Neuronal stem cell (in vitro differentiated cells): ENCODE data around the gene TMEM201.
"Not testable (repeated sequence)": the region's sequence is repeated elsewhere in the genome, so short reads cannot be mapped to it uniquely, and the experiment has no call there.

Experiments
- DNase-seq: peaks from one replicate; pipeline ENCODE4 v3.0.0-alpha.2; 2013; ENCODE audit warnings: low spot score
- H2AFZ ChIP-seq: one replicate; pipeline ENCODE4 v1.6.1; 2013; ENCODE audit warnings: mild to moderate bottlenecking, low read length, inconsistent platforms
- H2AK5ac ChIP-seq: 2 replicates; pipeline ENCODE4 v1.6.1; 2013; ENCODE audit warnings: low read depth, mild to moderate bottlenecking, inconsistent platforms, low read length, moderate library complexity, mixed read lengths
- H2BK120ac ChIP-seq: 2 replicates; pipeline ENCODE4 v1.6.1; 2013; ENCODE audit warnings: low read depth, mild to moderate bottlenecking, inconsistent platforms, low read length, moderate library complexity, mixed read lengths
- H2BK12ac ChIP-seq: one replicate; pipeline ENCODE4 v1.6.1; 2013; ENCODE audit warnings: low read length, inconsistent platforms
- H2BK15ac ChIP-seq: 2 replicates; pipeline ENCODE4 v1.6.1; 2013; ENCODE audit warnings: mild to moderate bottlenecking, low read length, inconsistent platforms, mixed read lengths
- H2BK5ac ChIP-seq: one replicate; pipeline ENCODE4 v1.6.1; 2013; ENCODE audit warnings: inconsistent platforms, mild to moderate bottlenecking, low read length, moderate library complexity
- H3K14ac ChIP-seq: one replicate; pipeline ENCODE4 v1.6.1; 2013; ENCODE audit warnings: low read length, inconsistent platforms
- H3K18ac ChIP-seq: 2 replicates; pipeline ENCODE4 v1.6.1; 2013; ENCODE audit warnings: low read length, inconsistent platforms
- H3K23ac ChIP-seq: 2 replicates; pipeline ENCODE4 v1.6.1; 2013; ENCODE audit warnings: low read depth, mild to moderate bottlenecking, mixed read lengths, low read length, inconsistent platforms; ENCODE audit not compliant: poor library complexity
- H3K27ac ChIP-seq: replicated peaks from 3 replicates; pipeline ENCODE4 v1.5.1; 2013; ENCODE audit warnings: low read length, inconsistent platforms
- H3K27me3 ChIP-seq, 3 experiments: 2 replicates each; pipeline ENCODE4 v1.6.1; 2013; ENCODE audit warnings: low read length in 3 of 3, mild to moderate bottlenecking in 2 of 3, inconsistent platforms in 1 of 3, low read depth in 1 of 3, mixed read lengths in 1 of 3, moderate library complexity in 1 of 3; ENCODE audit not compliant: control insufficient read depth in 3 of 3, insufficient read depth in 3 of 3
- H3K36me3 ChIP-seq, 2 donors: replicated peaks in 1 of 2; 2 replicates each; pipeline ENCODE4 v1.6.1; 2013; ENCODE audit warnings: low read length in 2 of 2; ENCODE audit not compliant: control insufficient read depth in 2 of 2, insufficient read depth in 2 of 2
- H3K4ac ChIP-seq: 2 replicates; pipeline ENCODE4 v1.6.1; 2013; ENCODE audit warnings: inconsistent platforms, mild to moderate bottlenecking, low read length, moderate library complexity
- H3K4me1 ChIP-seq, 2 donors: 1 replicate in 1 of 2; 2 replicates in 1 of 2; pipeline ENCODE4 v1.6.1; 2013; ENCODE audit warnings: low read length in 2 of 2, low read depth in 1 of 2; ENCODE audit not compliant: control insufficient read depth in 2 of 2, insufficient read depth in 1 of 2
- H3K4me2 ChIP-seq: one replicate; pipeline ENCODE4 v1.6.1; 2013; ENCODE audit warnings: mild to moderate bottlenecking, low read length, inconsistent platforms; ENCODE audit not compliant: insufficient read depth, poor library complexity, severe bottlenecking
- H3K4me3 ChIP-seq, 2 donors: 2 replicates each; pipeline ENCODE4 v1.5.1; 2013; ENCODE audit warnings: low read length in 2 of 2, mild to moderate bottlenecking in 2 of 2, inconsistent platforms in 1 of 2, moderate library complexity in 1 of 2
- H3K79me1 ChIP-seq: one replicate; pipeline ENCODE4 v1.6.1; 2013; ENCODE audit warnings: low read depth, mild to moderate bottlenecking, inconsistent platforms, low read length, moderate library complexity
- H3K9ac ChIP-seq: one replicate; pipeline ENCODE4 v1.6.1; 2013; ENCODE audit warnings: mild to moderate bottlenecking, low read depth, low read length, inconsistent platforms; ENCODE audit not compliant: poor library complexity
- H3K9me3 ChIP-seq, 2 donors: replicated peaks in 1 of 2; 2 replicates each; pipeline versions ENCODE3 to v1.6.1; 2013; ENCODE audit warnings: low read length in 2 of 2, mild to moderate bottlenecking in 2 of 2, inconsistent platforms in 1 of 2, low read depth in 1 of 2, mixed read lengths in 1 of 2, moderate library complexity in 1 of 2; ENCODE audit not compliant: control insufficient read depth in 2 of 2, insufficient read depth in 1 of 2
- H4K8ac ChIP-seq: one replicate; pipeline ENCODE4 v1.6.1; 2013; ENCODE audit warnings: low read depth, mild to moderate bottlenecking, inconsistent platforms, low read length, moderate library complexity
- H4K91ac ChIP-seq: one replicate; pipeline ENCODE4 v1.6.1; 2013; ENCODE audit warnings: low read length, low read depth, mild to moderate bottlenecking, inconsistent platforms; ENCODE audit not compliant: poor library complexity
- WGBS, 2 donors: extraction: QIAGEN DNeasy Blood & Tissue Kit; methylation state at CpG; one replicate each; pipeline ENCODE4 v1.1.7; 2013; ENCODE audit warnings: missing lambda C conversion rate in 2 of 2, mixed read lengths in 1 of 2; ENCODE audit not compliant: insufficient read length in 2 of 2, insufficient replicate concordance in 1 of 2; ENCODE audit errors: extremely low coverage in 2 of 2; 5-methylcytosine and 5-hydroxymethylcytosine counted together

TMEM201 gene

GRCh38 chr1:9569267-9569666 is 19.4 kb upstream of the TMEM201 start:
- Histone ChIP-seq H3K9ac (no peak overlapping the region), H2AFZ (no peak overlapping the region), H2BK12ac (no peak overlapping the region), H3K14ac (no peak overlapping the region), H2AK5ac (no peak overlapping the region), H3K23ac (no peak overlapping the region), H3K4me1 (no peaks in the 10 kb centered on the region), H3K79me1 (no peaks in the 10 kb centered on the region), H3K4me2 (no peak overlapping the region), H3K27ac (no peak overlapping the region), H4K8ac (no peak overlapping the region), H2BK15ac (no peak overlapping the region), H3K18ac (no peak overlapping the region), H2BK5ac (no peak overlapping the region), H3K9me3 (peaks cover 0 to 1% of the 10 kb centered on the region in 2 donors), H3K36me3 (peaks cover 8 to 65% of the 10 kb centered on the region in 2 donors), H3K27me3 (no peaks in the 10 kb centered on the region), H2BK120ac (no peak overlapping the region), H3K4ac (no peak overlapping the region), H3K4me3 (no peak overlapping the region), H4K91ac (no peak overlapping the region)
- no CpG with 5 or more reads among the region's 1 CpG for WGBS, 2 donors
- no peak for DNase-seq

- H3K18ac ChIP-seq, H2BK5ac ChIP-seq, H2AK5ac ChIP-seq, H3K23ac ChIP-seq, H4K91ac ChIP-seq, H3K9me3 ChIP-seq, H2BK15ac ChIP-seq, H3K27ac ChIP-seq, H3K79me1 ChIP-seq, H3K4ac ChIP-seq, H3K9ac ChIP-seq, H3K4me2 ChIP-seq, H3K14ac ChIP-seq, DNase-seq, H3K4me3 ChIP-seq, H3K4me1 ChIP-seq, H2BK12ac ChIP-seq, H3K27me3 ChIP-seq, H2AFZ ChIP-seq, H2BK120ac ChIP-seq, H4K8ac ChIP-seq: not testable (repeated sequence)
- WGBS, 2 donors = no CpG with 5 or more reads among the region's 16 CpGs
- H3K36me3 ChIP-seq = peaks cover 10 to 63% of the 10 kb centered on the region in 2 donors
These were observed 17.7 kb upstream of the TMEM201 start for GRCh38 chr1:9570886-9571529.

GRCh38 chr1:9573723-9574122 is 15.0 kb upstream of the TMEM201 start:
- no peak overlapping the region for H2AFZ ChIP-seq
- no peaks in the 10 kb centered on the region for H3K4me1 ChIP-seq
- WGBS, 2 donors = no CpG with 5 or more reads among the region's 2 CpGs

GRCh38 chr1:9575486-9575885 is 13.2 kb upstream of the TMEM201 start:
- Histone ChIP-seq H3K4me3 (no peak overlapping the region), H3K9ac (no peak overlapping the region), H4K8ac (no peak overlapping the region), H3K4me2 (no peak overlapping the region), H2AK5ac (no peak overlapping the region), H3K23ac (no peak overlapping the region), H3K27me3 (no peaks in the 10 kb centered on the region), H2BK15ac (no peak overlapping the region), H3K14ac (no peak overlapping the region), H3K4ac (no peak overlapping the region), H3K18ac (no peak overlapping the region), H2BK12ac (no peak overlapping the region), H3K79me1 (no peaks in the 10 kb centered on the region), H2BK120ac (no peak overlapping the region), H3K4me1 (peaks cover 0 to 4% of the 10 kb centered on the region in 2 donors), H2BK5ac (no peak overlapping the region), H3K36me3 (peaks cover 23 to 67% of the 10 kb centered on the region in 2 donors), H4K91ac (no peak overlapping the region), H3K27ac (no peak overlapping the region), H2AFZ (no peak overlapping the region), H3K9me3 (peaks cover 0 to 2% of the 10 kb centered on the region in 2 donors)
- WGBS, 2 donors = no CpG with 5 or more reads among the region's 6 CpGs
- no peak for DNase-seq

More at GRCh38 chr1:9573723-9574122, 15.0 kb upstream of the TMEM201 start:
- Histone ChIP-seq H3K79me1 (no peaks in the 10 kb centered on the region), H3K4me3 (no peak overlapping the region), H3K9ac (no peak overlapping the region), H2BK120ac (no peak overlapping the region), H4K91ac (no peak overlapping the region), H3K36me3 (peaks cover 18 to 66% of the 10 kb centered on the region in 2 donors), H3K4ac (no peak overlapping the region), H4K8ac (no peak overlapping the region), H3K4me2 (no peak overlapping the region), H2BK12ac (no peak overlapping the region), H3K18ac (no peak overlapping the region), H3K27ac (no peak overlapping the region), H3K14ac (no peak overlapping the region), H2AK5ac (no peak overlapping the region), H2BK15ac (no peak overlapping the region), H2BK5ac (no peak overlapping the region), H3K23ac (no peak overlapping the region), H3K27me3 (no peaks in the 10 kb centered on the region), H3K9me3 (peaks cover 0 to 2% of the 10 kb centered on the region in 2 donors)
- DNase-seq = no peak
